Immature natural killer cell (primary cell): Measurements from ENCODE around the gene PNRC1. TPM values are rescaled to one million over a fixed set of nuclear protein-coding genes. Genes with fewer than 3 reads are reported as not detected.

Source experiments
- DNase-seq, 3 donors: peaks; one replicate each; pipeline ENCODE4 v3.0.0; 2022; ENCODE audit warnings: mixed read lengths in 1 of 3
- H3K27ac Mint-ChIP-seq, 6 donors: one replicate each; pipeline ENCODE4 v1.8.0; 2020; ENCODE audit warnings: mixed read lengths in 6 of 6, mild to moderate bottlenecking in 5 of 6, inconsistent platforms in 4 of 6, moderate library complexity in 3 of 6
- H3K27me3 Mint-ChIP-seq, 3 donors: one replicate each; pipeline ENCODE4 v1.8.0; 2020 to 2021; ENCODE audit warnings: low read depth in 3 of 3, mild to moderate bottlenecking in 3 of 3, mixed read lengths in 3 of 3, moderate library complexity in 3 of 3, inconsistent platforms in 1 of 3
- H3K36me3 Mint-ChIP-seq, 3 donors: one replicate each; pipeline ENCODE4 v1.8.0; 2020; ENCODE audit warnings: mixed read lengths in 3 of 3, inconsistent platforms in 2 of 3, mild to moderate bottlenecking in 2 of 3
- H3K4me1 Mint-ChIP-seq, 2 donors: one replicate each; pipeline ENCODE4 v1.8.0; 2020; ENCODE audit warnings: inconsistent platforms in 2 of 2, mild to moderate bottlenecking in 2 of 2, mixed read lengths in 2 of 2, moderate library complexity in 1 of 2
- H3K4me3 Mint-ChIP-seq, 5 donors: one replicate each; pipeline ENCODE4 v1.8.0; 2020; ENCODE audit warnings: mild to moderate bottlenecking in 5 of 5, mixed read lengths in 5 of 5, inconsistent platforms in 3 of 5, moderate library complexity in 3 of 5
- H3K9me3 Mint-ChIP-seq, 6 donors: one replicate each; pipeline ENCODE4 v1.8.0; 2020; ENCODE audit warnings: mild to moderate bottlenecking in 6 of 6, mixed read lengths in 6 of 6, inconsistent platforms in 4 of 6, moderate library complexity in 3 of 6
- polyA plus RNA-seq, 3 donors: library from polyadenylated mRNA; unstranded; fragments of 300-500 nt; fragmentation: Illumina TruSeq; gene quantifications; one replicate each; pipeline ENCODE4 v1.2.3, GENCODE V29; 2021

PNRC1 gene
- polyA plus RNA-seq, 3 donors from 2014 or later: 255 to 629 (median 491) TPM

DNA sequence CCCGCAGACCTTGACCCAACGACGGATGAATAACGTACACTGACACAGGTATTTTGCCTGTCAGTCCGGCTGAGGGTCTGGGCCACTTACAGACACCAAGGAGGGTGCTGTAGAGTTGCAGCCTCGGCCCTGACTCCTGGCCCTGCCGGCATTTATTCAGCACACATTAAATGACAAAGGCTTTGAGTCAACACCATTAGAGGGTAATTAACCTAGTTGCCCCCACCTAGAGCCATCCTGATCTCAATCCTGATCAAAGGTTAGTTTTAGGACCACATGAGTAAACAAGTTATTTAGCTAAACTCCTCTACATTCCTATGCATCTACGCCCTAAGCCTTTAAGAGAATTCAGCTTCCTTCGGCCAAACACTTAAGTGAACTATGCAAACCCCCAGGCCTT lies 53.4 kb downstream of the PNRC1 start:
- no peak for DNase-seq
- Mint-ChIP-seq H3K36me3 (peaks cover 0 to 4% (median 0%) of the 10 kb centered on the region in 3 donors), H3K27ac (no peak overlapping the region), H3K27me3 (peaks cover 0 to 2% (median 0%) of the 10 kb centered on the region in 3 donors), H3K4me1 (no peaks in the 10 kb centered on the region), H3K9me3 (no peaks in the 10 kb centered on the region), H3K4me3 (no peak overlapping the region)

DNA sequence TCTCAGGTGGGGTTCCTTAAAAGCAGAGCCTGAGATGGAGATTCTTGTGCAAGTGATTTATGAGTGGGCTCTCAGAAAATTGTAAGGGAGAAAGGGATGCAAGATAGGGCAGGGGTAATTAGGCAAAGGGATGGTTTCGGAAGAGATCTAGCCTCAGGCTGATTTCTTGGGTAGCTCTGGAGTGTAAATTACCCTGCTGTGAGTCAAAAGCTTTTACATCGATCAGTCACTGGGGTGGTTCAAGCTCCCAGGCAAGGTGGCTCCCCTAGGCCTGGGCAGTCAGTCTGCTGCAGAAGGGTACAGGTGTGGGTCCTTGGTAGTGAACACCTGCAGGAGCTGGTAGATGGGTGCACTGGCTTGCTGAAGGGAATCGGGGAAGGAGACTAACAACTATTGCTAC lies 54.2 kb downstream of the PNRC1 start:
- H3K4me3 Mint-ChIP-seq: no peak overlapping the region
- DNase-seq: no peak
- H3K27ac Mint-ChIP-seq: no peak overlapping the region
- no peaks in the 10 kb centered on the region for H3K9me3 Mint-ChIP-seq
- peaks cover 0 to 2% (median 0%) of the 10 kb centered on the region in 3 donors for H3K27me3 Mint-ChIP-seq
- H3K4me1 Mint-ChIP-seq: no peaks in the 10 kb centered on the region
- peaks cover 0 to 4% (median 0%) of the 10 kb centered on the region in 3 donors for H3K36me3 Mint-ChIP-seq

Other genes with a start within 250 kb of the PNRC1 start
- 10 to 100 TPM; 11.9 to 22.3 (median 18.9) TPM for gene RNGTT, start 117.1 kb upstream of the PNRC1 start, polyA plus RNA-seq
- under 1 TPM in 2 of 3 donors, not detected in 1; 0.22 to 0.45 TPM for gene SRSF12, start 37.3 kb downstream of the PNRC1 start, polyA plus RNA-seq
- 10 to 100 TPM in 1 of 3 donors, 1 to 10 TPM in 2; 6.6 to 10.1 (median 7.3) TPM for gene PM20D2, start 65.3 kb downstream of the PNRC1 start, polyA plus RNA-seq
- gene GABRR1, start 136.6 kb downstream of the PNRC1 start, polyA plus RNA-seq: not detected
- not detected for gene GABRR2, start 234.5 kb downstream of the PNRC1 start, polyA plus RNA-seq